HG03097 (cell line): ENCODE results near the gene NUBP1.
"Not testable (repeated sequence)": the region's sequence is repeated elsewhere in the genome, so short reads cannot be mapped to it uniquely, and the experiment has no call there.

ENCODE experiments used
- ATAC-seq: cut with Tn5 transposase; IDR thresholded peaks from one replicate; pipeline ENCODE4 v1.9.1; 2021; ENCODE audit not compliant: unreplicated experiment, low FRiP score

Gene NUBP1

DNA sequence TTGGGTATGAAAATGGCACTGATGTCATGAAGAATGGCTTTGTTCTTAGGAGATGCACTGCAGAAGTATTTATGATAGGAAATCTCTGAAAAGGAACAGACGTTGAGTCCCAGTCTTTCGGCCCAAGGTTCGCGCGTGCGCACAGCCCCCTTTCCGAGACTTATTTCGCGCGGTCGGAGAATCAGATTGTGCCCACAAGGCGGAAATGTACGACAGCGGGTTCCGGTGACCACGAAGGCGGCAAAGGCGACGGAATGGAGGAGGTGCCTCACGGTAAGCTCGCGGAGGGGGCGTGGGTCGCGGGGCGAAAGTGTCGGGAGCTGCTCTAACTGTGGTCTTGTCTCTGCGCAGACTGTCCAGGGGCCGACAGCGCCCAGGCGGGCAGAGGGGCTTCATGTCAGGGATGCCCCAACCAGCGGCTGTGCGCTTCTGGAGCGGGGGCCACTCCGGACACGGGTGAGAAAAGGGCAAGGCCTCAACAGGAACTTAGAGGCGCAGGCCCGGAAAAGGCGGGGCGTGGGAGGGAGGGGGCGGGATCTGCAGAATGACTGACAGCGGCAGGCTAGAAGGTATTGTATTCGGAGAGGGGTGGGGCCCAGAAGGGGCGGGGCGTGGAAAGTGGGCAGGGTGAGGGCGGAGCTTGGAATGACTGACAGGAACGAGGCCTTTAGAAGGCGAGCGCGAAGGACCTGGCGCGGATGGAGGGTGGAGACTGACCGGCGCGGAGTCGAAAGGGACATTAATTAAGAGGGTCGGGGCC is at the start of gene NUBP1:
Gene NUBP1 (plus strand): TSS at position 233 of the 760 bp plus-strand sequence. CDS start 22 bp downstream, at position 255.
- peak; percentile 69 for ATAC-seq

DNA sequence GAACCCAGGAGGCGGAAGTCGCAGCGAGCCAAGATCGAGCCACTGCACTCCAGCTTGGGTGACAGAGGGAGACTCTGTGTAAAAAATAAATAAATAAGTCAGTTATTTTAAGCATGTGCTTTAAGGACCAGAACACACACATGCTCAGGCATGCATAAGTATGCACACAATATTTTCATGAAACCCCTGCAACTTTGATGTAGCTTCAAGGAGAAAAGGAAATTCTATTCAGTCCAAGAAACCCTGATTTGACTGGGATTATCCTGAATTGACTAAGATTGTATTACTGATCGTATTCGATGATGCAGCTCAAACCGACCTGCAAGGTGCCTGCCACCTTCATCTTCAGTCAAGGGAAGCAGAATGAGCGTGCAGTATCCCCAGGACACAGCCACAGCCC is 49.8 kb upstream of the NUBP1 start:
- no peak for ATAC-seq

DNA sequence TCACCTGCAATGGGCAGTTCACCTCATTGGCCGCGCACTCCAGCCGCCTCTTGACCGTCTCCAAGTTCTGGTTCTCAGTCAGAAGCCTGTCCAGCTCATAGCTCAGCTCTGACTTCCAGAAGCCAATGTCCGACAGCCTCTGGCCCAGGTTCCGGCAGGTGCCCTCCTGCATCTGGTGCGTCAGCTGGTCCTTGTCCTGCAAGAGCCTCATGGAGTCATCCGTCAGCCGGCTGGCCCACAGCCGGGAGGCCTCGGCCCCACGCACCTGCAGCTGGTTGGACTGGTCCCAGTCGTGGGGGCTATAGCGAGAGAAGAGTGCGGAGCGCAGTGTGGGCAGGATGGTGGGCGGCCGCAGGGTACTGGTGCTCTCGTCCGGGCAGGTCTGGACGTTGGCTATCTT is 49.3 kb upstream of the NUBP1 start:
- ATAC-seq, result no peak

DNA sequence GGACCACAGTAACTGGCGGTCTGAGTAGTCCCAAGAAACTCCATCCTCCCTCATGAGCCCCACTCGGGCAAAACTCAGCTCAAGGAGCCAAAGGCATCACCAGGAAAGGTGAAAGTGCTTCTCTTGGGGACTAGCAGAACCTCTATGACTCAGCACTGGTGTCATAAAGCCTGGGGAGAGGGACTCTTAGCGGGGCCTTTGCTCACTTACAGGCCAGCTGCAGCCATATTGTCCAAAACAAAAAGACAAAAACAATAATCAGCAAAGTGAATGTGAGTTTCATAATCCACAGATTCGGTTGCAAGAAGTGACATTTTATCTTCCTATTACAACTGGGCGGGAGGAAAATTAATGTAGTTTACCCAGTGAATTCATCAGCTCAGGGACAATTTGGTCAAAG is 48.8 kb upstream of the NUBP1 start, which contains the start of gene TEKT5:
Gene TEKT5 (minus strand): TSS at position 101 of the 400 bp plus-strand sequence. CDS start 57 bp downstream, at position 44.
- no peak for ATAC-seq

DNA sequence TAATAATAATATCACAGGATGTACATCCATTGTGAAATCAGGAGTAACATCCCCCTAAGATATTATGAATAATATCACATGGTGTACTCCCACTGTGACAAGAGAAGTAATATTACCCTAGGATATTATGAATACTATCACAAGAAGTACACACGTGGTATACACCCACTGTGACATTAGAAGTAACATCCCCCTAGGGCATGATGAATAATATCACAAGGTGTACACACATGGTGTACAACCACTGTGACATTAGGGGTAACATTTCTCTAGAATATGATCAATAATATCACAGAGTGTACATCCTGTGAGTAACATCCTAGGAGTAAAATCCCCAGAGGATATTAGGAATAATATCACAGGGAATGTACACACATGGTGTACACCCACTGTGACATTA is 43.9 kb upstream of the NUBP1 start:
- no peak for ATAC-seq

DNA sequence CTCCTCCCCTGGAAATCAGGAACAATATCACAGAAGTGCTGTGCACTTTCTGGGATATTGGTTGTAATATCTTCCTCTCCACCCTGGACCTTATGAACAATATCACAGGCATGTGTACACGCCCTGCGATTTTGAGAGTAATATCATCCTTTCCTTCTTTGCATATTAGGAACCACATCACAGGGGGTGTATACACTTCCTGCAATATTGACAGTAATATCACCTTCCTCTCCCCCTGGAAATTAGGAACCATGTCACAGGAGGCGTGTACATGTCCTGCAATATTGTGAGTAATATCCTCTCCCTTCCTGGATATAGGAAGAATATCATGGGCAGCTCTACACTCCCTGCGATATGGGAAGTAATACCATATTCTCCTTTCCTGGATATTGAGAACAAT is 34.7 kb upstream of the NUBP1 start:
- no peak for ATAC-seq

DNA sequence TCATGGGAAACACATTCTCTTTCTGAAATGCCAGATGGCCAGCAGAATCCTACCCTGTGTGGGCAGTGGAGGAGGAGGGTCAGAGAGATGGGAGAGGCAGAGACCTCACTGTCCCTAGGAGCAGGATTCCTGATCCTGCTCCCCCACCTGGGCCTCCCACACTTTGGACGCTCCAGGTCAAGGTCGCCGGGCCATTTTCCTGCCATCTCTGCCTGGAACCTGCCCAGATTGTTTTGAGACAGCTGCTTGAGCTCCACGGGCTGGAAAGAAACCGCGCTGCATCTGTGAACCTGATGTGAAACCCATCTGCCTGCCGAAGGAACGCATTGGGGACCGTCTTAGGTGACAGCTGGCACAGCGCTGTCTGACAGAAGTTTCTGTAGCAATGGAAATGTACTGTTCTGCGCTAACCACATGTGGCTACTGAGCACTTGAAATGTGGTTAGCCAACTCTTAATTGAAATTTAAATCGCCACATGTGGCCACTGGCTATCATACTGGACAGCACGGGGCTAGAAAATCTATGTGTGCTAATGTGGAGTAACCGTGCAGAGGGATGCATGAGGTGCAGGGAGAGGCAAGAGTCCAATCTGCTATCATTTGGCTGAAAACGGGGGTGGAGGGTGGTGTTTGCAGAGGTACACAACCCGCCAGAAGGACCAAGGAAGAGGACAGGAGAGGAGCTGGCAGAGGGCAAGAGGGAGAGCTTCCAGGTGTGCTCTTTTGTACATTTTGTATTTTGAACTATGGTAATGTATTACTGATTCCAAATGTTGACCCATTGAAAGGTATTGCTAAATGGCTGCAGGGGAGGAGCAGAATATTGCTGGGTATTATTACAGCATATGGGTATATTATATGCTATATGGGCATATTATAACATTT is 15.4 kb upstream of the NUBP1 start:
- no peak for ATAC-seq

DNA sequence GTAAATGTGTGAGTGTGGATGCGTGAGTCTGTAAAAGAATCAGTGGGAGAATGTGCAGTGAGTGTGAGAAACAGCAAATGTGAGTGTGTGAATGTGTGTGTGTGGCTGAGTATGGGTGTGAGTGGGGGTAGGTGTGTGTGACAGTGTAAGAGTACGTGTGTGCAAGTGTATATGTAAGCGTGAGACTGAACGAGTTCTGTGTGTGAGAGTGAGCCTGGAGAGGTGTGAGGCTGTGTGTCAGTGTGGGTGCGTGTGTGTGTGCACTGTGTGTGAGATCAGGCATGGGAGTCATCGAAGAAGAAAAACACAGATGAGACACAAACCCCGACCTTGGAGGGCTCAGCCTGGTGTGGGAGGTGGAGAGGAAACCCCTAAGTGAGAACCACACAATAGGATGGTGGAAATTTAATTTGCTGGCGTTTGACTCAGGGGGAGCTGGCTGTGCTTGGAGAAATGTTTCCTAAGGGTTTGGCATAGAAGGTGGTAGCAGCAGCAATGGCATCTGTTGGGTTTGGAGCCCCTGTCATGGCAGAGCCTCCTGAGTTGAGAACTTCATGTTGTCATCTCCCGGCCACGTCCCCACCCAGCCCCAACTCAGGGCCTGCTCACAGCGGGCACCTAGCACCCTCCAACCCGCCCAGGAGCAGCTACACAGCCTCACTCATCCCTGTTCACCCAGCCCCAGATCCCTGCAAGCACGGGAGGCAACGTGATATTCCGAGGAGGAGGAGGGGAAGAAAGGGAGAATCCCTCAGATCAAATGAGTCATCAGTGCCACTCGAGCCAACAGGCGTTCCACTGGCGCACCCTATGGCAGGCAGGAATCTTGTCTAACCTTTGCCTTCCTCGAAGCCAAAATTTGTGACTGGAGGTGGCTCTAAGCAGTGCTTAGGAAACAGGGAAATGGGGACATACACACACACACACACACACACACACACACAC is 14.3 kb upstream of the NUBP1 start:
- ATAC-seq, result no peak

DNA sequence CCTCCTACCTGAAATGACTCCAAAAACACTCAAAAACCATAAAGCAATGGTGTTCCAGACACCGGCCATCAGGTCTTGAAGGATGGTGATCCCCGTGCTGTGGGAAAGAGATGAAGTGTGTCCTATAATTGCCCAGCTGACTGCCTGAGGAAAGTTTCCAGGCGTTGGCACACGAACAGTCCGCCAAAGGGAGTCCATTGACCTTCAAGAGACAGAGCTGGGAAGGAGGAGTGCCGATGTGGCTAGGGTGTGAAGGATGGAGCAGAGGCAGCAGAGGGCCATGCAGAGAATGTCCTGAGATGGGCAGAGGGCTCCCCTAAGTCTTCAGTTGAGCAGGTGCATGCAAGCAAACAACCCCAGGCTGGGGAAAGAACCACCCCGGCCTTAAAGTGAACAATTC is 11.9 kb upstream of the NUBP1 start:
- ATAC-seq, result no peak

DNA sequence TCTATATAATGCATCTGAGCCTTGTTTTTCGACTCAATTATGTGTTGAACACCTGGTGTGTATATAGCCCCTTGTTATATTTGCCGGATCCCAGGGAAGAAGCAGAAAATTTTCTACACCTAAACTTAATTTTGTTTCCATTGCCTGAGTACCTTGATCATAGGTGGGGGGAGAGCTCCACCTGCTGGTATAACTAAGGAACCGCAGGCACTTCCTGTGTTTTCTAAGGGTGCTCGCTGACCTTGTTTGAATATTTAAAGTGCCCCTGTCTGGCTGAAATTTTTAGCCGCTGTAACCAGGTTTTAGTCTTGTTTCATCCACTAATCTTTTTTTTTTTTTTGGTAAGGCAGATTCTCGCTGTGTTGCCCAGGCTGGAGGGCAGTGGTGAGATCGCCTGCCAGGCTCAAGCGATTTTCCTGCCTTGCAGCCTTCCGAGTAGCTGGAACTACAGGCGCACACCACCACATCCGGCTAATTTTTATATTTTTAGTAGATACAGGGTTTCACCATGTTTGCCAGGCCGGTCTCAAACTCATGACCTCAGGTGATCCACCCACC is 6.5 kb upstream of the NUBP1 start:
- ATAC-seq, result peak; percentile 34

DNA sequence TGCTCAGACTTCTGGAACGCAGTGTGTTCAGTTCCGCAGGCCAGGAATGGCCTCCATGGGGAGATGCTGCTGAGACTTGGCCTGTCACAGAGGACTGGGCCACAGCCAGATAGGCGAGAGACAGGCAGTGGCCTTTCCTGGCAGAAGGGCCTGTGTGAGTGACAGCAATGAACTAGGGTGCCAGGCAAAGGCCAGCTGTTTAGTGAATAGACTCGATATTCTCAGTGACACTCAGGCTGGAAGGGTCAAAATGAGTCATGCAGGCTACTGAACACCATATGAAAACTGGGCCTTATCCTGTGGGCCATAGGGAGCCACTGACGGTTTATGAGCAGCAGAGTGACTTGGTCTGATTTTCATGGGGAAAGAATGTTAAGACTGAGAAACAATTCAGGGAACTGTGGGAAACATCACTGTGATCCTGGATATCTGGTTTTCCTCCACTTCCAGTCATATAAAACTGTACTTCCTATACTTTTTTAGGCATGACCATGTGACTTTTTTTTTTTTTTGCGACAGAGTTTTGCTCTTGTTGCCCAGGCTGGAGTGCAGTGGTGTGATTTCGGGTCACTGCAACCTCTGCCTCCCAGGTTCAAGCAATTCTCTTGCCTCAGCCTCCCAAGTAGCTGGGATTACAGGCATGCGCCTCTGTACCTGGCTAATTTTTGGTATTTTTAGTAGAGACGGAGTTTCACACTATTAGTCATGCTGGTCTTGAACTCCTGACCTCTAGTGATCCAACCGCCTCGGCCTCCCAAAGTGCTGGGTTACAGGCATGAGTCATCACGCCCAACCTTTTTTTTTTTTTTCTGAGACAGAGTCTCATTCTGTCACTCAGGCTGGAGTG is 5.2 kb upstream of the NUBP1 start:
- peak; percentile 45 for ATAC-seq

DNA sequence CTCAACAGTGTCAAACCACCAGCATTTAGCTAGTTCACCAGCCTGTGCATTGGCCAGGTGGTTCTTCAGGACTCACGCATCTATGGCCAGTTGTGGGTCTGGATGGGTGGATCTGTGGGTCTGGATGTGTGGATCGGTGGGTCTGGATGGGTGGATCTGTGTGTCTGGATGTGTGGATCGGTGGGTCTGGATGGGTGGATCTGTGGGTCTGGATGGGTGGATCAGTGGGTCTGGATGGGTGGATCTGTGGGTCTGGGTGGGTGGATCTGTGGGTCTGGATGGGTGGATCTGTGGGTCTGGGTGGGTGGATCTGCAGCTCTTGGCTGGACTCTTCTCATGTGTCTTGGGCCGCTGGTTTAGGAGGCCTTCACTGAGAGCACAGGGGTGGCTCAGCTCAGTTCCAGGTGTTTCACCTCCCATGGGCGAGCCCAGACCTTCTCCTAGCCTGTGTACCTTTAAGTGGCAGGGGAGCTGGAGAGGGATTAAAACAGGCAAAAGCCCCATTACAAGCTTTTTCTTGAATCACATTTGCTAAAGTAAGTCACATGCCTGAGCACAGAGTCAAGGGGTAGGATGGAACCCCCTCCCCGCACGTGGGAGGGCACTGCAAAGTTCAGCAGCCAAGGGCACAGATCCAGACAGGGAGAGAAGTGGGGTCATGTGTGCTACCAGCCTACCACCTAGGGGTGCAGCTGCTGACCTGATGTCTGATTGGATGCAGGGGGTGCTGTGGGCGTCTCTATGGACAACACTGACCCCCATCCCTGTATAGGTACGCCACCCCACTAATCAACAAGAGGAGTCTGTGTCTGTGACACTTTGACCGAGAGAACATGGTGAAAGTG is 3.4 kb upstream of the NUBP1 start:
- no peak for ATAC-seq

DNA sequence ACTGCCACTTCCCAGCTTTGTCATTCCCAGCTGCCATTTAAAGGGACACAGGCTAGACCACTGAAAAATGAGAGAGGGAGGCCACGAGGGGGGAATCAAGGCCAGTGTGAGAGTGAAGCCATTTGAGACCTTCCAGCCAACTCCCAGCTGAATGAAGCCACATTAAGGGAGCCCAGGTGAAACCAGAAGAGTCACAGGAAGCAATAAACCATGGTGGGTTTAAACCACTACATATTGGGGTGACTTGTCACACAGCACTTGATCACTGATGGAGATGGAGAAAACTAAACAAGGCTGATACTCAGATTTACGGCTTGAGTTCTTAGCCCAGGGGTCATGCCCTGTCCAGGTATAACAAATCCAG is 2.8 kb upstream of the NUBP1 start:
- no peak for ATAC-seq

DNA sequence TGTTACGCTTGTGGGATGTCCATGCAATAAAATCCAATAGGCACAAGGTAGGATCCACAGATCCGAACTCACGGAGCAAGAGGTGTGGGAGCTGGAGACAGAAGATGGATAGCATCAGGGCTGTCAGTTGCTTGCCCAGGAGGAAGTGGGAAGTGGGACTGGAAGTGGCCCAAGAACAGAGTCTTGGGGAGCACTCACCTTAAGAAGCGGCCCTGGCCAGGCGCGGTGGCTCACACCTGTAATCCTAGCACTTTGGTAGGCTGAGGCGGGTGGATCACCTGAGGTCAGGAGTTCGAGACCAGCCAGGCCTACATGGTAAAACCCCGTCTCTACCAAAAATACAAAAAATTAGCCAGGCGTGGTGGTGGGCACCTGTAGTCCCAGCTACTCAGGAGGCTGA is 2.4 kb upstream of the NUBP1 start:
- not testable (repeated sequence) for ATAC-seq

DNA sequence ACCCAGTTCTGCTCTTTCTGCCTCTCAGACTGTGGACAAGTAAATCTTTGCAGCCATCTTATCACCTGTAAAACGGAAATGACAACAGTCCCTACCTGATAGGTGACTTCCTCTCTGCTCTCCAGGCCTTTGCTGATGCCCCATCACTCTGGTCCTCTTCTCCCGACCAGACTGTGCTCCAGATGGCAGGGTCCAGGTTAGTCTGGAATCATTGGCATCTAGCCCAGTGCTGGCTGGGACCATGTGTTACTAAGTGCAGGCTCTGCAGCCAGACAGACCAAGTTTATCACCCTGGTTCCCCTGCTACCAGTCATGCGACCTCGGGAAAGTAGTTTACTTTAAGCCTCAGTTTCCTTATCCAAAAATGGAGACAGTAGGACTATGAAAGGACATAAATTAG is 1.8 kb upstream of the NUBP1 start:
- no peak for ATAC-seq

DNA sequence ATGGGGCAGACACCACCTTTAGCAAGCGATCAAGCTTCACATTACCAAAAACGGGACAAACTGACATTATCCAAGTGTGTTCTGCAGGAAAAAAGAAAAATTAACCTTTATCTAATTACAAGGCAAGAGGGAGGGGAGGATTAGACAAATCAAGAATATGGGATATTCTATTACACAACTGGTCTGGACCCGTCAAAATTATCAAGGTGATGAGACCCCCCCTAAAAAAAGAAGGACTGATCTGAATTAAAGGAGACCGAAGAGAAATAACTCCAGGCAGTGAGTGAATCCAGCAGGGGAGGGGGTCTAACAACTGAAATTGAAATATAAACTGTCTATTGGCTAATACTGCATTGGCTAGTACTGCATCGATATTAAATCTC is 424 bp upstream of the NUBP1 start:
- ATAC-seq, result peak; percentile 0

DNA sequence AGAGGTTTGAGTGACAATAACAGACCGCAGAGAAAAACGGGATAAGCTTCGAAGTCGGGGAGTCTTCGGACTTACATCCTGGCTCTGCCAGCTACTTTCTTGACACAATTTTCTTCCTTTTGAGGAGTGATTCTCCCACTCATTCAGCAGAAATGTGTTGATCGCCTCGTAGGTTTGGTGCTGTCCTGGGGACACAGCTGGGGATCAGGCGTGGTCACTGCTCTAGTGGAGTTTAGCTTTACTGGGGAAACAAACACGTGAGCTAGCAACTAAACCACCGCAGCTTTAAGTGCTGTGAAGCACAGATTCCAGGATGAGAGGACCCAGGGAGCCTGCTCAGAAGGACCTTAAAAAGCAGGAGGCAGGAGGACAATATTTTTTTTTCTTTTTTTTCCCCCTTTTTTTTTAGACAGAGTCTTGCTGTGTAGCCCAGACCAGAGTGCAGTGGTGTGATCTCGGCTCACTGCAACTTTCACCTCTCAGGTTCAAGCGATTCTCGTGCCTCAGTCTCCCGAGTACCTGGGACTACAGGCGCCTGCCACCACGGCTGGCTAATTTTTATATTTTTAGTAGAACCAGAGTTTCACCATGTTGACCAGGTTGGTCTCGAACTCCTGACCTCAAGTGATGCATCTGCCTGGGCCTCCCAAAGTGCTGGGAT is 858 bp downstream of the NUBP1 start:
- no peak for ATAC-seq

DNA sequence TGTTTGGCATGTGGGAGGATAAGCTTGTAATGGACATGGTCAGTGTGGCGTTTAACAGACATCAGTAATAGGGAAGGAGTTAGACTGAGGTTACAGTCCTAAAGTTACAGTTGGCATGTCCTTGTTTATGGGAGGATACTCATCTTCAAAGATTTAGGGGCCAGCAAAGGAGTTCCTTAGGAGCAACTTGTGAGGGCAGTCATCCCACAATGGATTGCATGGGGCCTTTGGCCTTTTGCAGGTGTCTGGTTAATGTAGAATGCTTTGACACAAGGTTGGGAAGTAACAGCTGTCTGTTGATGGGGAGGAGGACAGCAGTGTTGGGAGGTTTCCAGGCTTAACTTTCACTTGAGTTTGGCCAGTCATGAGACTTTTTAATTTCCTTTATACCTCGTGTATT is 2.2 kb downstream of the NUBP1 start:
- no peak for ATAC-seq
